Inflammatory macrophage (primary cell): ENCODE results near the gene PITPNM1.
A peak's percentile ranks its signal among the peaks of the same experiment; 100 is the strongest.
"Not testable (repeated sequence)": the region's sequence is repeated elsewhere in the genome, so short reads cannot be mapped to it uniquely, and the experiment has no call there.

Source experiments
- DNase-seq, 2 donors: peaks; one replicate each; pipeline ENCODE4 v3.0.0-alpha.2; 2020 to 2022
- total RNA-seq, 18 experiments: gene quantifications; one replicate each; lab custom pipeline; 2026; ENCODE audit warnings: mixed read lengths in 6 of 18, inconsistent platforms in 2 of 18; lab: John Stamatoyannopoulos, UW

The PITPNM1 gene
- total RNA-seq = 24.1 to 79.8 (median 43.7) reads per million in 18 experiments

- peak; percentile 52 to 69 for DNase-seq
These were observed at the start of gene PITPNM1 for GRCh38 chr11:67504950-67505581. Gene PITPNM1 (minus strand): TSS chr11:67505363. CDS start chr11:67504180, 1,183 bp downstream.

GRCh38 chr11:67551697-67552096 is 46.5 kb upstream of the PITPNM1 start:
- not testable (repeated sequence) for DNase-seq

GRCh38 chr11:67551127-67551526 is 46.0 kb upstream of the PITPNM1 start:
- no peak for DNase-seq

- DNase-seq = no peak
These were observed 43.5 kb upstream of the PITPNM1 start for GRCh38 chr11:67548555-67549110.

GRCh38 chr11:67548112-67548511 is 42.9 kb upstream of the PITPNM1 start:
- not testable (repeated sequence) for DNase-seq

GRCh38 chr11:67545280-67545679 is 40.1 kb upstream of the PITPNM1 start:
- DNase-seq = no peak

GRCh38 chr11:67544616-67545242 is 39.6 kb upstream of the PITPNM1 start:
- DNase-seq = no peak

GRCh38 chr11:67543585-67543984 is 38.4 kb upstream of the PITPNM1 start:
- DNase-seq = no peak

GRCh38 chr11:67542971-67543370 is 37.8 kb upstream of the PITPNM1 start:
- no peak for DNase-seq

GRCh38 chr11:67542169-67542568 is 37.0 kb upstream of the PITPNM1 start:
- DNase-seq = no peak

- no peak for DNase-seq
These were observed 36.0 kb upstream of the PITPNM1 start for GRCh38 chr11:67541198-67541597.

GRCh38 chr11:67539550-67539949 is 34.4 kb upstream of the PITPNM1 start:
- DNase-seq = no peak

GRCh38 chr11:67538823-67539505 is 33.8 kb upstream of the PITPNM1 start:
- no peak for DNase-seq

- DNase-seq = no peak
These were observed 33.1 kb upstream of the PITPNM1 start for GRCh38 chr11:67538306-67538705.

- DNase-seq = no peak
These were observed 30.4 kb upstream of the PITPNM1 start for GRCh38 chr11:67535561-67535960.

GRCh38 chr11:67534070-67534679 is 29.0 kb upstream of the PITPNM1 start:
- no peak for DNase-seq

GRCh38 chr11:67532889-67533288 is 27.7 kb upstream of the PITPNM1 start:
- DNase-seq = no peak

- no peak for DNase-seq
These were observed 25.1 kb upstream of the PITPNM1 start for GRCh38 chr11:67530282-67530592.

- no peak for DNase-seq
These were observed 23.2 kb upstream of the PITPNM1 start for GRCh38 chr11:67528376-67528775.

- DNase-seq = no peak
These were observed 20.3 kb upstream of the PITPNM1 start for GRCh38 chr11:67525275-67525976.

- no peak for DNase-seq
These were observed 19.3 kb upstream of the PITPNM1 start for GRCh38 chr11:67524480-67524808.

- no peak for DNase-seq
These were observed 18.7 kb upstream of the PITPNM1 start for GRCh38 chr11:67523556-67524479.
